ENCODE data around the gene OPRL1.
A peak's percentile ranks its signal among the peaks of the same experiment; 100 is the strongest.

The OPRL1 gene

DNA sequence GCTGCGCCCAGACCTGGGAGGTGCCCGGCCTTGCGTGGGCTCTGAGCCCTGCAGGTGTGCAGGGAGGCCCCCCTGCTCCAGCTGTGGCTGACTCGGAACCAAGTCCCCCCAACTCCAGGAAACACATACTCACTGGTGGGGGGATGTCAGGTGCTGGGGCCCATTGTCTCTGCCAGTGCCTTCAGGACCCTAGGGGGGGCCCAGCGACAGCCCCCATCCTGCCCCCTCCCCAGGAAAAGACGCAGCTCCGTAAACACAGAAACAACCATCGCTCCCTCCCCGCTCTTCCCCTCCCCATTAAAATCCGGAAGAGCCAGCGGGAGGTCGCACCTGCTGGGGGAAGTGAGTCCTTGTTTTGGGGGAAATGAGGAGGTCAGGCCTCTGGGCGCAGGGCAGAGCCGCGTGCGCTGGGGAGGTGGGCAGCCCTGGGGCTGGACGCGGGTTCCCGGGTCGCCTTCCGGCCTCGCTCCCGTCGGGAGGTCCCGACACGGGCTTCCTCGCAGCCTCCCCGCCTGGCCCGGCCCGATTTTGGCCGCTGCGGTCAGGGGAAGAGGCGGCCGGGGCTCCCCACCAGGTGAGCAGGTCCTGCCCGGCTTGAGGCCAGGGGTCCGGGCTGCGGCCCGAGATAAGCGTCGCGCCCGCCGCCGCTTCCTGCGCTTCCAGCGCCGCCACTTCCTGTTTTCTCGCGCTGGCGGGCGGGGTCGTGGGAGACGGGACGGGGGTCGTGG is 37.7 kb upstream of the OPRL1 start:
- peak; percentile 60 for DNase-seq

GRCh38 chr20:64043768-64044167 is 36.1 kb upstream of the OPRL1 start:
- DNase-seq, result no peak

- no peak for DNase-seq
Observed at GRCh38 chr20:64044484-64045247, 35.2 kb upstream of the OPRL1 start.

GRCh38 chr20:64045346-64046011 is 34.4 kb upstream of the OPRL1 start:
- no peak for DNase-seq

- DNase-seq, result no peak
Observed at GRCh38 chr20:64047046-64047389, 32.9 kb upstream of the OPRL1 start.

DNA sequence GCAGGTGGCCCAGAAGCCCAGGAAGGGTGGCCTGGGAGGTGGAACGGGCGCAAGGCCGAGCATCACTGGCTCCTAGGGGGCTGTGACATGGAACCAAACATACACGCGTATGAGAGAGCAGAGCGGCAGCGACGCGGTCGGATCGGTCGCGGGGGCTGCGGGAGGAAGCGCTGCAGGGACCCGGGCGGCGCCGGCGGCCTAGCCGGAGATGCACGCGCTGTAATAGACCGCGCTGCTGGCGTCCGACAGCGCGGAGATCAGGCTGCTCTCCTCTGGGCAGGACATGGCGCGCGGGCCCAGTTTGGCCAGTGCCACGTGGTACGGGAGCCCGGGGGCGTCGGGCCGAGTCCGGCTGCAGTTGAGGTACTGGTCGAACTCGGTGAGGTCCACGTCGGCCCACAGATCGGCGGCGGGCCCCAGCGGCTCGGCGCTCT is 31.9 kb upstream of the OPRL1 start:
- DNase-seq, result no peak

DNA sequence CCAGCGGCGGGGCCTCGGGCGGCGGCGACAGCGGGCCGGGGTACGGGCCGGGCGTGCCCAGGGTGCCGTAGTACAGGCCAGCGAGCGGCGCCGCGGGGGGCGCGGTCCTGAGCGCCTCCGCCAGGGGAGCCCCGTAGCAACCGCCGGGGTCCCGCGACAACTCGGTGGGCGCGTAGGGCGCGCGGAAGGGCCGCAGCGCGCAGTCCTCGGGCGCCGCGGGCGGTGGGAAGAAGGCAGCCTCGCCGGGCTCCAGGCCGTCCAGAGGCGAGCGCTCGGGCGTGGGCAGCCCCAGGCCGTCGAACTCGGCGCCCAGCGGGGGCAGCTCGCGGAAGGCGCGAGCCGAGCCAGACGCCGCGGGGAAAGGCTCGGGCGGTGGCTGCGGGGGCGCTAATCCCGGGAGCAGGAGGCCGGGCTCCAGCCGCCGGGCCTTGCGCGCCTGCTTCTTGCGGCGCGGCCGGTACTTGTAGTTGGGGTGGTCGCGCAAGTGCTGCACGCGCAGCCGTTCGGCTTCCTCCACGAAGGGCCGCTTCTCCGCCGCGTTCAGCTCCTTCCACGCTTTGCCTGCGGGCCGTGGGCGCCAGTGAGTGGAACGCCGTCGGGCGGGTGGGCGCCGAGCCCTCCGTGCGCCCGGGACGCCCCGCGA is 31.4 kb upstream of the OPRL1 start:
- DNase-seq, result no peak

GRCh38 chr20:64049060-64049877 is 30.6 kb upstream of the OPRL1 start, which contains the start of gene SOX18:
TSS of gene SOX18 (minus strand) at chr20:64049639. CDS start at chr20:64049516, 123 bp downstream.
- peak; percentile 75 for DNase-seq

DNA sequence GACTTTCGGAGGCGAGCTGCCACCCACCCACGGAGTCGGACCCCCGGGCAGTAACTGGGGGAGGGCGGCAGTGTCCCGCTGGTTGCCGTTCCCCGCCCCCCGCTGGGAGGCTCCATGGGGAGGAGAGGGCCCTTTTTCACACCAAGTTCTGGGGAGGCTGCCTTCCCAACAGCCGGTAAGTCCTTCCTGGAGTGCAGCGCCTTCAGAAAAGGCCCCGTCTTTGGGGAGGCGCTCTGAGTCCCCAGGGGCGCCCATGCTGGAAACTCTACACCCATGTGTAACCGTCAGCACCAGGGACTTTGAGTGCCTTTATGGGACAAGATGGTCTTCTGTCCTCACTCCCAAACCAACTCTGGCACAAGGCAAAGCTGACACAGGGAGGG is 30.0 kb upstream of the OPRL1 start:
- DNase-seq, result no peak

GRCh38 chr20:64050261-64051032 is 29.4 kb upstream of the OPRL1 start:
- DNase-seq, result peak; percentile 54

DNA sequence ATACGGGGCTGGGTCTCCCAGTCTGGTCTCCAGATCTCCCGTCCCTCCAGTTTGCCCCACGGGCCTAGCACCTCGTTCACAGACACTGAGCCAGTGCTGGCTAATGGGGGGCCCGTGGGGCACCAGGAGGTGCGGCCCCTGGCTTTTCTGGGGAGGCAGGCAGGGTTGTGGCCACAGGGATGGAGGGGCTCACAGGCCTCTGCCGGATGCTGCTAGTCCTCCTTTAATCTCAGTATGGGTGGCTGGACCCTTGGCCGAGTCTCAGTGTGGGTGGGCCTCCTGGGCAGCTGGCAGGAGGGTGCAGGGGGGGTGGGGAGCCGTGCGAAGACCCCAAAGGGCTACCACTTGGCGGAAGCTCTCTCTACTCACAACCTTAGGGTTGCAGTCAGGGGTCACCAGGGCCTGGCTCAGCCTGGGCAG is 28.8 kb upstream of the OPRL1 start:
- DNase-seq, result no peak

- DNase-seq, result no peak
Observed at GRCh38 chr20:64051561-64052325, 28.1 kb upstream of the OPRL1 start.

GRCh38 chr20:64052326-64052722 is 27.6 kb upstream of the OPRL1 start:
- DNase-seq, result no peak

- DNase-seq, result no peak
Observed at GRCh38 chr20:64052987-64053840, 26.7 kb upstream of the OPRL1 start.

- peak; percentile 77 for DNase-seq
Observed at GRCh38 chr20:64053841-64054661, 25.8 kb upstream of the OPRL1 start.

- no peak for DNase-seq
Observed at GRCh38 chr20:64055396-64055892, 24.4 kb upstream of the OPRL1 start.

DNA sequence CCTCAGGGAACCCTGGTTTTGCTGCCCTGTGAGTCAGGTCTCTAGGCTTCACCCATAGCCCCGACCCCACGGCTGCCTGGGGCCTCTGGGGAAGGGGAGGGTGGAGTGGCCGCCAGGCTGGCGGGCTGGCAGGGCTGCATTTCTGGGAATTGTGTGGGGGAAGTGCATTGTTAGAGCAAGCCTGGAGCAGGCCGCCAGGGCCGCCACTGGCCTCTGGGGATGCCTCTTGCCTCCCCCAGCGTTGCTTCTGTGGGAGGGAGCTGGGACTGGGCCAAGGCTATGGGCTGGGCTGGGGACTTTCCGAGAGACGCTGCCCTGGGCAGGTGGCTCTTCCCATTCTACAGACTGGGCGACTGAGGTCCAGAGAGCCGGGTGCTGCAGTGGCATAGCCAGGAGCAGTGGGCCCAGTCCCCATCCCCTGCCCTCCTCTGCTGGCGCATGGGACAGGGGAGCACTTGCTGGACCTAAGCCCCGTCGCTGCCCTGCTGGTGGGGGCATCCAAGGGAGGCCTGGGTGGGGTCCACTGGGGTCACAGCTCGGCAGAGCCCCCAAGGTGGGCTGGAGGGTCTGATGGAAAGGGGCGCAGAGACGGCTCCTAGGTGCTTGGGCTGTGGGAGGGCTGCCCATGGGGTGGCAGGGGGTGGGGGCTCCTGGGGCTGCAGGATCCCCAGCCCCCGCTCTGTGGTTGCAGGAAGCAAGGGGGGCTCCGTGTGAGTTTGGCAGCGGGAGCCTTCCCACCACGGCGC is 23.8 kb upstream of the OPRL1 start:
- DNase-seq, result no peak

- DNase-seq, result no peak
Observed at GRCh38 chr20:64056639-64056888, 23.3 kb upstream of the OPRL1 start.

Data from hematopoietic multipotent progenitor cell treated with erythropoietin and hydrocortisone succinate and interleukin-3 and kit ligand, for 4 days (in vitro differentiated cells).